HepG2 (cell line): ENCODE results near the gene NAT9. TPM values are rescaled to one million over a fixed set of nuclear protein-coding genes. Genes with fewer than 3 reads are reported as not detected.

ENCODE experiments used
- BRF2 ChIP-seq: sonication (generic); formaldehyde crosslinking; IDR thresholded peaks from 2 replicates; pipeline ENCODE4 v1.8.1; 2022; ENCODE audit warnings: mild to moderate bottlenecking, missing genetic modification reagents
- DNMT3B ChIP-seq: conservative IDR thresholded peaks from 2 replicates; pipeline ENCODE4 v1.6.1; 2016; ENCODE audit warnings: missing biosample characterization, control low read depth
- ETV5 ChIP-seq: IDR thresholded peaks from 2 replicates; pipeline ENCODE4 v1.6.1; 2018; ENCODE audit warnings: missing biosample characterization, missing genetic modification reagents, inconsistent platforms, borderline replicate concordance
- FOXC1 ChIP-seq: sonication (generic); formaldehyde crosslinking; IDR thresholded peaks from 2 replicates; pipeline ENCODE4 v1.8.0; 2022; ENCODE audit warnings: mild to moderate bottlenecking, missing genetic modification reagents, borderline replicate concordance
- HMG20B ChIP-seq: conservative IDR thresholded peaks from 2 replicates; pipeline ENCODE4 v1.6.1; 2016; ENCODE audit warnings: missing genetic modification reagents, missing compliant biosample characterization
- HNF1A ChIP-seq, 2 experiments: sonication (generic) in 1 of 2; formaldehyde crosslinking in 1 of 2; IDR thresholded peaks; 2 replicates each; pipeline versions ENCODE4 v1.4.0 to v1.6.1; 2016 to 2020; ENCODE audit warnings: borderline replicate concordance in 1 of 2, low read depth in 1 of 2, mild to moderate bottlenecking in 1 of 2, missing genetic modification reagents in 1 of 2
- JUND ChIP-seq: sonication (generic); formaldehyde crosslinking; IDR thresholded peaks from 2 replicates; pipeline ENCODE4 v1.8.0; 2022; ENCODE audit warnings: mild to moderate bottlenecking, missing genetic modification reagents
- KLF12 ChIP-seq: sonication (generic); formaldehyde crosslinking; IDR thresholded peaks from 2 replicates; pipeline ENCODE4 v1.4.0; 2020; ENCODE audit warnings: missing genetic modification reagents, borderline replicate concordance
- MTF2 ChIP-seq: sonication (generic); formaldehyde crosslinking; IDR thresholded peaks from 2 replicates; pipeline ENCODE4 v1.5.0; 2020; ENCODE audit warnings: missing genetic modification reagents, borderline replicate concordance
- TCF7L2 ChIP-seq: IDR thresholded peaks from 2 replicates; pipeline ENCODE4 v1.6.1; 2011; ENCODE audit warnings: mild to moderate bottlenecking, low read depth, low read length, moderate library complexity
- TFDP1 ChIP-seq: IDR thresholded peaks from 2 replicates; pipeline ENCODE4 v1.6.1; 2016; ENCODE audit warnings: missing compliant biosample characterization, missing genetic modification reagents, borderline replicate concordance
- ZBTB44 ChIP-seq: sonication (generic); formaldehyde crosslinking; IDR thresholded peaks from 2 replicates; pipeline ENCODE4 v1.4.0; 2020; ENCODE audit warnings: missing genetic modification reagents
- ZNF326 ChIP-seq: sonication (generic); formaldehyde crosslinking; IDR thresholded peaks from 2 replicates; pipeline ENCODE4 v1.4.0; 2020; ENCODE audit warnings: missing genetic modification reagents, borderline replicate concordance
- ZNF335 ChIP-seq: sonication (generic); formaldehyde crosslinking; IDR thresholded peaks from 2 replicates; pipeline ENCODE4 v1.4.0; 2020; ENCODE audit warnings: missing genetic modification reagents
- ZNF790 ChIP-seq: sonication (generic); formaldehyde crosslinking; IDR thresholded peaks from 2 replicates; pipeline ENCODE4 v1.8.0; 2022; ENCODE audit warnings: missing genetic modification reagents, mild to moderate bottlenecking, borderline replicate concordance
- ZNF83 ChIP-seq: sonication (generic); formaldehyde crosslinking; IDR thresholded peaks from 2 replicates; pipeline ENCODE4 v1.4.0; 2020; ENCODE audit warnings: missing genetic modification reagents, mild to moderate bottlenecking, borderline replicate concordance
- ZSCAN31 ChIP-seq: sonication (generic); formaldehyde crosslinking; IDR thresholded peaks from 2 replicates; pipeline ENCODE4 v1.5.0; 2020; ENCODE audit warnings: low read depth, mild to moderate bottlenecking, missing genetic modification reagents
- ZXDC ChIP-seq: sonication (generic); formaldehyde crosslinking; IDR thresholded peaks from 2 replicates; pipeline ENCODE4 v1.5.0; 2020; ENCODE audit warnings: mild to moderate bottlenecking, missing genetic modification reagents
- polyA plus RNA-seq, 8 experiments: library from polyadenylated mRNA; depleted of rRNA in 3 of 8; stranded (reverse) in 7 of 8; unstranded in 1 of 8; fragments of >200 nt; fragmentation: Illumina TruSeq in 4 of 8; extraction: Trizol in 4 of 8; gene quantifications; 2 replicates each; pipeline versions ENCODE4 v1.2.1 to v1.2.3, GENCODE V29; 2011 to 2016; ENCODE audit warnings: low read depth in 4 of 8, missing spikeins in 1 of 8, mixed read lengths in 1 of 8; ENCODE audit not compliant: insufficient read depth in 1 of 8
- total RNA-seq, 5 experiments: library from RNA; depleted of rRNA; stranded (reverse); fragments of >200 nt; fragmentation: Illumina TruSeq; extraction: Trizol; gene quantifications; 2 replicates each; pipeline ENCODE4 v1.2.3, GENCODE V29; 2016; ENCODE audit warnings: low read depth in 1 of 5

The NAT9 gene
- total and polyA plus RNA-seq, 2 of the 13 experiments (the other 11 are each of a cell fraction or from before 2014, with no cell fraction given) = 39.7 to 44.2 TPM

GRCh38 chr17:74748279-74748528, 27.9 kb downstream of the NAT9 start (continued):
- TF ChIP-seq HNF1A (IDR thresholded peaks at IDR 0.05; ENCODE audit: low read depth) (no peak), HNF1A (CRISPR knock-in tag; IDR thresholded peaks at IDR 0.05; ENCODE audit: borderline replicate concordance) (no peak), ZNF335 (CRISPR knock-in tag) (peak; percentile 21; the same call in 1 of the 2 replicates), ZXDC (CRISPR knock-in tag) (no peak), JUND (CRISPR knock-in tag) (no peak), ZNF326 (CRISPR knock-in tag) (no peak), ZSCAN31 (CRISPR knock-in tag) (no peak), TCF7L2 (no peak), KLF12 (no peak), TFDP1 (CRISPR knock-in tag) (peak; percentile 83; the same call in 1 of the 2 replicates), ZBTB44 (CRISPR knock-in tag) (no peak), DNMT3B (no peak; the same call in 1 of the 2 replicates), ZNF790 (no peak), MTF2 (0 out of 2 replicates have a peak, but pooled peaks have one; percentile 53), BRF2 (CRISPR knock-in tag) (no peak), HMG20B (CRISPR knock-in tag) (no peak), FOXC1 (CRISPR knock-in tag) (0 out of 2 replicates have a peak, but pooled peaks have one; percentile 17), ETV5 (peak; percentile 18; the same call in 1 of the 2 replicates), ZNF83 (no peak)
